GM18861 (cell line): ENCODE data around the gene ADCY5.

ENCODE experiments used
- ATAC-seq: cut with Tn5 transposase; IDR thresholded peaks from one replicate; pipeline ENCODE4 v1.9.1; 2021; ENCODE audit not compliant: unreplicated experiment

The ADCY5 gene

GRCh38 chr3:123388042-123388441 is 60.8 kb downstream of the ADCY5 start:
- ATAC-seq, result no peak

- no peak for ATAC-seq
Measured at GRCh38 chr3:123387532-123387931, 61.4 kb downstream of the ADCY5 start.

GRCh38 chr3:123386477-123387040 is 62.3 kb downstream of the ADCY5 start:
- no peak for ATAC-seq

GRCh38 chr3:123385981-123386380 is 62.9 kb downstream of the ADCY5 start:
- no peak for ATAC-seq

- no peak for ATAC-seq
Measured at GRCh38 chr3:123385499-123385898, 63.4 kb downstream of the ADCY5 start.

- no peak for ATAC-seq
Measured at GRCh38 chr3:123385001-123385401, 63.9 kb downstream of the ADCY5 start.

GRCh38 chr3:123384256-123384655 is 64.6 kb downstream of the ADCY5 start:
- no peak for ATAC-seq

- ATAC-seq, result no peak
Measured at GRCh38 chr3:123383091-123384053, 65.5 kb downstream of the ADCY5 start.

- no peak for ATAC-seq
Measured at GRCh38 chr3:123380261-123380660, 68.6 kb downstream of the ADCY5 start.

GRCh38 chr3:123379041-123379830 is 69.7 kb downstream of the ADCY5 start:
- no peak for ATAC-seq

- ATAC-seq, result no peak
Measured at GRCh38 chr3:123378409-123378915, 70.4 kb downstream of the ADCY5 start.

- ATAC-seq, result no peak
Measured at GRCh38 chr3:123377243-123377740, 71.6 kb downstream of the ADCY5 start.

- no peak for ATAC-seq
Measured at GRCh38 chr3:123376451-123377242, 72.2 kb downstream of the ADCY5 start.

GRCh38 chr3:123375014-123375940 is 73.6 kb downstream of the ADCY5 start:
- ATAC-seq, result no peak

GRCh38 chr3:123374016-123374415 is 74.9 kb downstream of the ADCY5 start:
- no peak for ATAC-seq

GRCh38 chr3:123373474-123373987 is 75.4 kb downstream of the ADCY5 start:
- no peak for ATAC-seq

- no peak for ATAC-seq
Measured at GRCh38 chr3:123372686-123373473, 76.0 kb downstream of the ADCY5 start.
